Activated T-helper 1 cell treated with anti-CD3 and anti-CD28 coated beads, Interleukin-2, amount 50 U/mL, for 16 hours (primary cell): ENCODE data around the gene GGA2.
"Not testable (repeated sequence)": the region's sequence is repeated elsewhere in the genome, so short reads cannot be mapped to it uniquely, and the experiment has no call there.

ENCODE experiments used
- DNase-seq, 2 donors: peaks; one replicate each; pipeline ENCODE4 v3.0.0-alpha.2; 2020; ENCODE audit warnings: low read depth in 1 of 2, low spot score in 1 of 2

GGA2 gene

DNA sequence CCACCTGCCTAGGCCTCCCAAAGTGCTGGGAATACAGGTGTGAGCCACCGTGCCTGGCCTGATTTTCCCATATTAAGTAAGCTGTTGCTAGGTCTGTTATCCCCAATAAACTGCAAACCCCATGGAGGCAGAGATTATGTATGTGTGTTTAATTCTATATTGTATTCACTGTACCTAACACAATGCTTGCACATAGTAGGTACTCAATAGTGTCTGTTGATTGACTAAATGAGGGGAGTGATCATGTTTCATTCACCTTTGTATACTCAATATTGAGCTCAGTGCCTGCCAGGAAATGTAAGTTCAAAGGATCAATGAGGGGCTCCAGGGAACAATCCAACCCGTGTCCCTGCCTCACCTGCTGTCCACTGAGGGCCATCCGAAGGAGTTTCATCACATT is 14.6 kb upstream of the GGA2 start:
- DNase-seq, result no peak

DNA sequence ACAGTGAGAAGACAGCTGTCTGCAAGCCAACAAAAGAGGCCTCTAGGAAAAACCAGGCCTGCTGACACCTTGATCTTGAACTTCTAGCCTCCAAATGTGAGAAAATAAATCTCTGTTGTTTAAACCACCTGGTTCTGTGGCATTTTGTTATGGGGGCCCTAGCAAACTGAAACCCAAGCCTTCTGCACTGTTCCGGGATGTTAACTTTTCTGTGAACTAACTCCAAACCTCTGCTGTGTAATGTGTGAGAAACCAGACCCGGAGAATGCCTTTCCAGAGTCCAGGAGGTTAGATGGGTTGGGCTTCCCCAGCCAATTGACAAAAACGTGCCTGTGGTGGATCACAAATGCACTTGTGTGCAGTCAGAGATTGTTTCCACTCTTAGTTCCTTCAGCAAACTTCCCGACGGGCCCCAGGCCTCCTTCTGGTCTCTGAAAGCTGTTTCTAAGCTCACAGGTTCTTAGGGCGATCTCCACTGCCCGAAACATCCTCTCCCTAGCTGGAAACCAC is 13.6 kb upstream of the GGA2 start:
- no peak for DNase-seq

DNA sequence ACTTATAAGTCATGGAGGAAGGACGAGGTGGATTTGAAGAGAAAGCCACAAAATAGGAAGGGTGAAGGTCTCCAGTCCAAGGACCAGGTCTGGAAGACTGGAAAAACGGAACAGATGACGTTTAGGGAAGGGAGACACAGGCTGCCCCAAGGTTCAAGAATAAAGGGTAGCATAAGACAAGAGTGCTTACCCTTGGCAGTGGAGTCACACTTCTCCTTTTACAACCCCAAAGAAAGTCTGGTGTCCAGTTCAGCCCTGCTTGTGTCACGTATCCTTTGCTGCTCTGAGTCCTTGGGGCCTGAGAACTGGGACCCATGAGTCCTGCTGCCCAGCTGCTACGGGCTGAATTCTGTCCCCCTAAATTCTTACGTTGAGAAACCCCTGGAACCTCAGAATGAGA is 13.0 kb upstream of the GGA2 start:
- DNase-seq, result no peak

DNA sequence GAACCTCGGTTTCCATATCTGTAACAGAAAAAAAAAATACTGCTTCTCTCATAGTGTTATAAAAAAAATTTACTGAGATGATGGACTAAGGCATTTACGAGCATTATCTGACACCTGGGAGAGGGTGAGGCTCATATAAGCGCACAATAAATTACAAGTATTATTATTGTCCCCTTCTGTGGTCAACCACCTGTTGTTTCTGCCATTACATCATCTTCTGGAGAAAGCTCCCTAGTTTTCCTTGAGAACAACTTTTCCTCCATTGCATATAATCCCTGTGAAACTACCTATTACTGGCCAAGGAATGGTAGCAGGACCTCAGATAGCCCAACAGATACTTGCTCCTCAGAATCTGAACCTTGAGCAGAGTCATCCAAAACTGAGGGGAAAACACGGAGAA is 11.7 kb upstream of the GGA2 start:
- DNase-seq, result no peak

DNA sequence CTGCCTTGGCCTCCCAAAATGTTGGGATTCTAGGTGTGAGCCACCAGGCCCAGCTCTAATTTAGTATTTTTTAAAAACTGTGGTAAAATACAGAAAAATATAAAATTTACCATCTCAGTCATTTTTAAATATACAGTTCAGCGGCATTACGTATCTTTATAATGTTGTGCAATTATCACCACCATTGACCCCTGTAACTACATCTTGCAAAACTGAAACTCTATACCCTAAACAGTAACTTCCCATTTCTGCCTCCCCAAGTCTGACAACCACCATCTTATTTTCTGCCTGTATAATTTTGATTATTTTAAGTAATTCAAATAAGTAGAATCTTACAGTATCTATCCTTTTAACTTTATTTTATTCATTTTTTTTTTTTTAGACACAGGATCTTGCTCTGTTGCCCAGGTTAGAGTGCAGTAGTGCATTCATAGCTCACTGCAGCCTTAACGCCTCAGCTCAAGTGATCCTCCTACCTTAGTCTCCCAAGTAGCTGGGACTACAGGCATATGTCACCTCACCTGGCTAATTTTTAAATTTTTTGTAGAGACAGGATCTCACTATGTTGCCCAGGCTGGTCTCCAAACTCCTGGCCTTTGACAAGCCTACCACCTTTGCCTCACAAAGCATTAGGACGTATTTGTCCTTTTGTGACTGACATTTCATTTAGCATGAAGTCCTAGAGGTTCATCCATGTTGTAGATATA is 10.9 kb upstream of the GGA2 start:
- DNase-seq, result no peak

DNA sequence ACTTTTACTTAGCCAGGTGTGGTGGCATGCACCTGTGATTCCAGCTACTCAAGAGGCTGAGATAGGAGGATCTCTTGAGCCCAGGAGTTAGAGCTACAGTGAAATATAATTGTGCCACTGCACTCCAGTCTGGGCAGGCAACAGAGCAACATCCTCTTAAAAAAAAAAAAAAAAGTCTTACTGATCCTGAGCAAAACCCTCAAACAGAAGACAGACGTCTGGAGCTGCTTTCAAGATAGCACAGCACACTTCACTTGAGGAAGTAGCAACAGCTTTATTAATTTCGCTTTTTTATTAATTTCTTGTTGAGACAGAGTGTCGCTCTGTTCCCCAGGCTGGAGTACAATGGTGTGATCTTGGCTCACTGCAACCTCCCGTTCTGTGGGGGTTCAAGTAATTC is 10.2 kb upstream of the GGA2 start:
- DNase-seq, result no peak

DNA sequence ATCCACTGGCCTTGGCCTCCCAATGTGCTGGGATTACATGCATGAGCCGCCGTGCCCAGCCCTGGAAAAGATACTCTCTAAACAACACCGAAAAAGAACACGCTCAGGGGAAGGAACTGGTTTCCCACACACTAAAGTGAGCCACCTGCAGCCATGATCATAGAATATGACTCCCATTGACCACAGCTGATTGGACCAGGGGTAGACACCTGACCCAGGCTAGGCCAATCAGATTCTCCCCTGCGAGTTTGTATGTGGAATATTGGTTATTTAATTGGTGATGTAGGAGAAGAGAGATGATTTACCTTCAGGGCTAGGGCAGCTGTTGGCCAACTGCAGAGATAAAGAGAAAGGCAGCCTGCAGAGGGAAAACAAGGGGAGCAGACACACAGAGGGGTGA is 9.0 kb upstream of the GGA2 start:
- DNase-seq, result no peak

DNA sequence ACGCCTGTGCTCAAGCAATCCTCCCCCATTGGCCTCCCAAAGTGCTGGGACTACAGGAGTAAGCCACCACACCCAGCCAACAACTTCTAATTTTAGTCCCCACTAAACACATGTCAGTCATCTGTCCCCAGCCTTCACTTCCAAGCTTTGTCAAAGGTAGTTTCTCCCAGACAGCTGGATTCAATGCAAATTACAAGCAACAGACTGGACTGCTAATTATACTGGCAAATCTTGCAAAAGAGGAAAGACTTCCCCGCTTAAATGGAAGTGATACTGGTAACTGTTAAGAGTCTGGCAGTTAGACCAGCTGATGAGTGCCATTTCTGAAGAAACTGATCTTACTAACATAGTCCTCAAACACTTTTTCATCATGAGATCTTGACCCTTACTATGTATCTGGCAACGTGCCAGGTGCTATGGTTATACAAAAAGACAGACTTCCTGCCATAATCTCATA is 8.2 kb upstream of the GGA2 start:
- DNase-seq, result no peak

DNA sequence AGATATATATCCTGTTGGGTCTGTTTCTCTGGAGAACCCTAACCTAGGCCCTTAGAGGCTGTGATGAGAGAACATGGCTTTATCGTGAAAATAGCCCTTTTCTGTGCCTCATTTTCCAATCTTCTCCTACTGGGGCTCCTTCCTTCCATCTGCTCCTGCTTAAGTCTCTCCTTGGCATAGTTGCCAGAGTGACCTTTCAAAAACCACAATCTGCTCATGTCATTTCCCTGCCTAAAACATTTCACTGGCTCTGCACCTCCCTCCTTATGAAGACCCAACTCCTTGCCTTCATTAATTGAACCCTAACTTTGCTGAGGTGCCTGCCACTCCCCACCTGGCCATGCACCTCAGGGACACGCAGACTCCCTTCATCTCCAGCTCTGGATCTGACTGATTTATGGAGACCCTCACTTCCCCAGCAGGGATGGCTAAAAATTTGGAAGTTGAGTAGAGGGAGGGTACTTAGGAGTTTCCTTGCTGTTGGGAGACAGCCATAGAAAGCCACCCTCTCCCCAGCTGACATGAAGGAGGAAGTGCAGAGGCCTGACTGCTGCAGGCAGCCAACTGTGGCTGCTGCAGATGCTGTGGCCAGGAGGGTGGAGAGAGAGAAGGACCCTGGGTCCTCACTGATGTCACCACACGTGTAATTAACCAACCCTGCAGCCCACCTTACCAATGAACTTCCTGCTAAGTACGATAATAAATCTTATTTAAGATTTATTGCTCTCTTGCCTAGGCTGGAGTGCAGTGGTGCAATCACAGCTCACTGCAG is 6.3 kb upstream of the GGA2 start:
- DNase-seq, result no peak

DNA sequence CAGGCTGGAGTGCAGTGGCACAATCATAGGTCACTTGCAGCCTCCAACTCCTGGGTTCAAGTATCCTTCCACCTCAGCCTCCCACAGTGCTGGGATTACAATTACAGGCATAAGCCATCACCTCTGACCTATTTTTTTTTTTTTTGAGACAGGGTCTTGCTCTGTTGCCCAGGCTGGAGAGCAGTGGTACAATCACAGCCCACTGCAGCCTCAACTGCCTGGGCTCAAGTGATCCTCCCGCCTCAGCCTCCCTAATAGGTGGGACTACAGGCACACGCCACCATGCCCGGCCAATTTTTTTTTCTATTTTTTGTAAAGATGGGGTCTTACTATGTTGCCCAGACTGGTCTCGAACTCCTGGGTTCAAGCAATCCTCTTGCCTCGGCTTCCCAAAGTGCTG is 5.6 kb upstream of the GGA2 start:
- DNase-seq, result no peak

DNA sequence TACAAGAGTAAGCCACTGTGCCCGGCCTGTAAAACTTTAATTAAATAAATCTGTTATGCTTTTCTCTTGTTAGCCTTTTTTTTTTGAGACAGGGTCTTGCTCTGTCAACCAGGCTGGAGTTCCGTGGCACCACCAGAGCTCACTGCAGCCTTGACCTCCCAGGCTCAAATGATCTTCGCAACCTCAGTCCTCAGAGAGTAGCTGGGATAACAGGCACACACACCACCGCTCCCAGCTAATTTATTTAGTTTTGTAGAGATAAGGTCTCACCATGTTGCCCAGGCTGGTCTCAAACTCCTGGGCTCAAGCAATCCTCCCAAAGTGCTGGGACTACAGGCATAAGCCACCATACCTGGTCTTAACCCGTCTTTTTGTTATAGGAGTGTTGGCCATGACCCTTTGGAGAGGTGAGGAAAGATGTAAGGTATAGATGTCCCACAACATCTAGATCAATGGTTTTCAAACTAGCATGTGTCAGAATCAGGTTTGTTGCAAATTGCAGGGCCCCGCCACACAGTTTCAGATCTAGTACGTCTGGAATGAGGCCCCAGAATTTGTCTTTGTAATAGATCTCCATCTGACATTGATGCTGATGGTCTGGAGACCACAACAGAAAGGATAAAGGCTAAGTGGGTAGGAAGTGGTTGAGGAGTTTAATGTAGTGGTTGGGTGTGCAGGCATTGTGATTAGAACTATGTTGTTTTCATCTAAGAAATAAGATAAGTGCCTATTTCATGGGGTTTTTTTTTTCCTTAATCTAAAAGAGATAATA is 4.3 kb upstream of the GGA2 start:
- no peak for DNase-seq

DNA sequence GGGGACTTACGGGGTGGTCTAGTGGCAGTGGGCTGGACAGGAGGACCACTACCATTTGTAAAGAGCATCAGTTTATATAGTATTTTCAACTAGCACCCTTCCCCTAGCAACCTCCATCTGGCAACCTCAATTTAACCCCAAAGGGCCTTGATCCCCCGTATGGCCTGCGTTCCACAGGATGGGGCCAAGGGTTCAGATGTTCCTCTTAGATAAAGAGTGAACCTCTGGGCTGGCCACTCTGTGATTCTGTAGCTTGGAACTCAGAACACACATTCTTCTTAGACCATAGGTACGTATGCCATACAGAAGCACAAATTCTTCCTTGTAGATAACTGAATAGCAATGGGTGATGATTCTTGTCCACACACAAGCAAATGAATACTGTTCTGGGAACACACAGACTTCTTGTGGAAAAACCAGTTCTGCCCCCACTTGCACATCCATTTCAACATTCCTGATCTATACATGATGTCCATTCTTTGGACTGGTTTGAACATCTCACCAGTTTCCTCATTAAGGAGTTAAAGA is 1.9 kb upstream of the GGA2 start:
- DNase-seq, result no peak

DNA sequence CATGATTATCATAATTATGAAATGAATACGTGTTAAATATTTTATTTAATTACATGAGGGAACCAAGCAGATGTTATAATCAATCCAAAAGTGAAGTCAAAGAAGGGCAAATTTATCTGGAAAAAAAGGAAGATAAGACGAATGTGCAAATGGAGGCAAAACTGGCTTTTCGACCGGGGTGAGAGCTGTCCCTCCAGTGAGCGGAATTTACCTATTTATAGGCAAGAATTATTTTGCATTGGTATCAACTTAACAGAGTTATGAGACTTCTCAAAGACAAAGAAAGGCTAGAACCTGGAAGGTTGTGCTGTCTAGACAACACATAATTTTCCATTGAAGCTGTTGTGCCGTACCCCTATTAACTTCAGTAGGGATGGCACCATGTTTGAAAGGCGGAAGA is 1.4 kb upstream of the GGA2 start:
- no peak for DNase-seq

DNA sequence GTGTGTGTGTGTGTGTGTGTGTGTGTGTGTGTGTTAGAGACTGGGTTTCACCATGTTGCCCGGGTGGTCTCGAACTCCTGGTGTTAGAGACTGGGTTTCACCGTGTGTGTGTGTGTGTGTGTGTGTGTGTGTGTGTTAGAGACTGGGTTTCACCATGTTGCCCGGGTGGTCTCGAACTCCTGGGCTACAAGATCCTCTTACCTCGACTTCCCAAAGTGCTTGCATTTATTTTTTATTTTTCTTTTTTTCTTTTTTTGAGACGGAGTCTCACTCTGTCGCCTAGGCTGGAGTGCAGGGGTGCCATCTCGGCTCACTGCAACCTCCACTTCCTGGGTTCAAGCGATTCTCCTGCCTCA is 599 bp upstream of the GGA2 start:
- DNase-seq, result not testable (repeated sequence)

DNA sequence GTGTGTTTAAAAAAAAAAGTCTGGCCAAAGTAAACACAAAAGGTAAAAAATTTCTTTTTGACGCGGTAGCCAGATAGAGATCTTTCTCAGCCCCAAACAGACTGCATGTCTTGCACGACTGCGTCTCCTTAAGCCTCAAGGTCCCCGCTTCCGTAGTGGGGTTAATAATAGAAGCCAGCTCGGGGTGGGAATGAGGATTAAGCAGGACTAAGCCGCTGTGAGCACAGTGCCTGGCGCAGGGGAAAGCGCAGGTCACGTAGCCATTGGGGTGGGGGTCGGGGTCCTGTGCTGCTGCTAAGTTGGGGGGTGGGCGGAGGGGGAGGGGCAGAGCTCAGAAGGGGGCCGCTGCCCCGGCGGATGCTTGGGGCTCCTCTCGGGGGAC is 521 bp downstream of the GGA2 start:
- no peak for DNase-seq

DNA sequence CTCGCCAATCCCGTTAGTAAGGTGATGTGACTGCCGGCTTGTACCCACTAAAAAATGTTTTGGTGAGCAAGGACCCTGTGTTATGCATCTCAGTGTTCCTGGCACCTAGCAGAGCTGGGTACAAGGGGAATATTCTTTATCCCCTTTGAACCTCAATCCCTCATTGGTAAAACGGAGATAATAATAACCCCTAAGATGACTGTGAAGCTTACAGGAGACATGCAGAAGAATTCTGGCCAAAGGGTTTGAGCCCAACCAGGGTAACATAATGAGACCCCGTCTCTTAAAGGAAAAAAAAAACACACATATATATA is 896 bp downstream of the GGA2 start:
- no peak for DNase-seq

DNA sequence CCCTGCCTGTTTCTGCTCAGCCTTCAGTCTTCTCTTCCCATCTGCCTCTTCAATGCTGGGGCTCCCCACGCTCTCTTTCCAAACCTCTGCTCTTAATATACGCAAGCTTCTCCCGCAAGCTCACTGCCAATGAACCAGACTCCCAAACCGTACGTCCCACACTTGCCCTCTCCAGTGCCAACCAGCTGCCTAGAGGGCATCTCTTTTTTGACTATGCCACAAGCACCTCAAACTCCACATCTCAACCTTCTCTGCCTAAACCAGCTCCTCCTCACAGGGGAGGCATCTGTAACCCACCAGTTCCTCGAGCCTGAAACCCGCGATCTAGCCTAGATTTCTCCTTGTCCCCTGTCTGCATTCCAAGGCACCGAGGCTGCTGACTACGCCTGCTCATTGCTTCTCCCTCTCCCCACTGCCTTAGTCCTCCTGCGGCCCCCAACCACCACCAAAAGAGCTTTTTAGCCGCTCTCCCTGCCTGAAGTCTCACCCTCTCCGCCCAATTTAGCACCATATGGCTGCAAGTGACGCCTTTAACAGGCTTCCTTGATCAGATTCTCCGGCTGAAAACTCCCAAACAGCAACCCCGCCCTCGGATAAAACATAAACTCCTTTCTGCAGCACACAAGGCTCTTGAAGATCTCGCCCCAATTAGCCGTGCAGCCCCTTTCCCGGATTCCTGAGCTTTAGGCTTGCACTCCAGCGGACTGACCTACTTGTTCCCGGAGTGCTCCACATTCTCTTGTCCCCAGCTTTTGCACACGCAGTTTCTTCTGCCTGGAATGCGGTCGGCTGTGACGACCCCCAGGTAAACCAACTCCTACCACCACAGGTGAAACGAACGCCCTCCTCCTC is 1.5 kb downstream of the GGA2 start:
- DNase-seq, result no peak

DNA sequence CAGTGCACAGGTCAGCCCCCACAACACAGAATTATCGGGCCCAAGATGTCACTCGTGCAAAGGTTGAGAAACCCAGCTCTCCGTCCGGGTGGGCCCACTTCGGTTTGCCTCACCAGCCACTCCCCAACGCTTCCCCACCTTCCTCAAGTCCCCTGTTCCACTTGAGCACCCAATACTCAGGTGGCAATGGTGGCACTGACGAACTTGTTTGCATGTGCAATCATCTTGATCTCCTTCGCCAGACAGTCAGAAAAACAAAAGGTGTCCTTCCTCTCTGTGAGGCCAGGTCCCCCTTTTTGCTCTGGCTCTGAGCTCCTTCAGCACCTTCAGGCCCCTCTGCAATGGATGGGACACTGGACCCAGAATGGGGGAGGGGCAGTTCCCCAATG is 3.7 kb downstream of the GGA2 start:
- no peak for DNase-seq

DNA sequence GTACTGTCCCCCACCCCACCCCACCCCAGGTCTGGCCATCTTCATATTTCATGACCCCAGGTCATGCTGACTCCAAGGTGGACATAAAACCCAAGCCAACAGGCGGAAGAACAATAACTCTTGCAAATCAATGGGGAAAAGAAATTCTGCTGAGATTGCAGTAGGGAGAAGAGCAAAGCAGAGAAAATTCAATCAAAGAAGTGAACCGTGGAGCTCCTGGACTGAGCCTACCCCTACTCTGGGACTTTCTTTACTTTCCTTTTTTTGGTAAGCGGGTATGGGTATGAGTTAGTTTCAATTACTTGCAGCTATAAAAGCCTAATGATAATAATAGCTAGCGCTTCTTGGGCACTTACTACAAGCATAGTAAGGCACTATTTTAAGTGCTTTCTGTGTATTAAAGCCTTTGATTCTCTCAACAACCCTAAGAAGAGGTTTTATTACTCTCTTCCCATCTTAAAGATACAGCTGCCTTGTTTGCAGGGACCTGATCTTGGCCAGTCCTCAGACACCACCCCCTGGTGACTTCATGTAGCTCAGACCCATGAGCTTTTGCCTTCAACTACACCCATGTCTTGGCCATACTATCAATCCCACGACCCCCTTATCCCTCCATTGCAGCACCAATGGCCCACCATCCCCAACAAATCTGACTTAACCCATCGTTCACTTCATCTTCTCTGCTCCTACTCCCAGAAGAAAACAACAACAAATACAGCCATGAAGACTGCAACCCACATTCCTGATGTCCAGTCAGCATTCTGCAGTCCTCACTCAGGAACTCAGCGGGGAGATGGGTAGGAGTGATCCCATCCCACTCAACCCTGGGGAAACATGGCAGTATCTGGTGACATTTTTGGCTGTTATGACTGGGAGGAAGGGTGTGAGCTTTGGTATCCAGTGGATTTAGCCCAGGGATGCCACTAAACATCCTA is 4.4 kb downstream of the GGA2 start:
- no peak for DNase-seq

DNA sequence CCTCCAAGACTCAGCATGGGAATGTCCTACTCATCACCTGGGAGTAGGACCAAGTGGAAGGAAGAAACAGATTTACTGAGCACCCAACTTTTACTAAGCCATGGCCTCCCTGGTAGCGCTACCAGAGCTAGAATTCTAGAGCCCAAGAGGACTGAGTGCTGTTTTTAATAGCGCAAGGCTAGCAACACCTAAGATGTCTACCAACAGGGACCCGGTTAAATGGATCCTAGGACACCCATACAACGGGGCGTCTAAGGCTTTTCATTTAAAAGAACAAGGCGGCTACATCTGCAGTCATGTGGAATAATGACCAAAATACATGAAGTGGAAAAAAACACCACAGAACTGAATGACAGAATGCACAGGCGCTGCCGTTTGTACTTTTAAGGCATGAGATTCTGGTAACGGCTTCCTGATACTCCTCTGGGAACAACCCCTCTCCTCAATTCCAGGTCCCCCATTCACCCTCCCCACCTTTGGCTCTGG is 5.1 kb downstream of the GGA2 start:
- no peak for DNase-seq
